Right lobe of liver (tissue), 6 donors: ENCODE results near the gene C1QTNF2. TPM values are rescaled to one million over a fixed set of nuclear protein-coding genes. Genes with fewer than 3 reads are reported as not detected.
A peak's percentile ranks its signal among the peaks of the same experiment; 100 is the strongest.

Experiments
- ATAC-seq, 4 donors: fragments of 200-7000 bp; cut with Tn5 transposase; one replicate each; pipeline ENCODE4 v1.9.1; 2020; ENCODE audit warnings: mild to moderate bottlenecking in 4 of 4, moderate library complexity in 4 of 4
- DNase-seq, 3 donors: peaks; one replicate each; pipeline ENCODE4 v3.0.0-alpha.2; 2020
- H3K27ac ChIP-seq, 3 donors: fragments of 200-600 bp; one replicate each; pipeline ENCODE4 v1.8.0; 2022
- H3K27me3 ChIP-seq, 2 donors: fragments of 200-600 bp; one replicate each; pipeline ENCODE4 v1.8.0; 2022
- H3K36me3 ChIP-seq, 4 donors: fragments of 200-600 bp; sonication (generic) in 1 of 4; one replicate each; pipeline versions ENCODE4 v1.5.1 to v1.8.0; 2017 to 2022; ENCODE audit warnings: control low read depth in 1 of 4
- H3K4me1 ChIP-seq, 4 donors: fragments of 200-600 bp; sonication (generic) in 1 of 4; one replicate each; pipeline versions ENCODE4 v1.5.1 to v1.8.0; 2017 to 2022; ENCODE audit warnings: control low read depth in 1 of 4
- H3K4me3 ChIP-seq, 3 donors: fragments of 200-600 bp; one replicate each; pipeline ENCODE4 v1.8.0; 2022
- H3K9me3 ChIP-seq, 4 donors: fragments of 200-600 bp; sonication (generic) in 1 of 4; one replicate each; pipeline versions ENCODE4 v1.5.1 to v1.8.0; 2017 to 2022; ENCODE audit warnings: control low read depth in 1 of 4
- CTCF ChIP-seq, 4 donors: fragments of 200-600 bp in 3 of 4; fragments of 450-650 bp in 1 of 4; IDR thresholded peaks; one replicate each; pipeline versions ENCODE4 v1.5.1 to v1.8.0; 2016 to 2022; ENCODE audit warnings: antibody characterized with exemption in 4 of 4, mild to moderate bottlenecking in 2 of 4
- POLR2A ChIP-seq: fragments of 450-650 bp; IDR thresholded peaks from one replicate; pipeline ENCODE4 v1.6.1; 2017; ENCODE audit warnings: antibody characterized with exemption, mild to moderate bottlenecking
- WGBS: methylation state at CpG from one replicate; pipeline ENCODE4 v1.1.6; 2018; ENCODE audit warnings: low coverage, low lambda C conversion rate; ENCODE audit not compliant: insufficient coverage; ENCODE audit errors: missing lambda C conversion rate; 5-methylcytosine and 5-hydroxymethylcytosine counted together
- intact Hi-C, 2 donors: fragments of 100-400 bp; cut with DNase I; formaldehyde crosslinking; loops; one replicate each; pipeline versions ENCODE4 v1.11.2 to v1.14.1; 2022
- total RNA-seq, 6 experiments: library from RNA; depleted of rRNA in 2 of 6; stranded (reverse); fragments of >200 nt in 2 of 6; fragmentation: NEBNext Ultra II Directional in 3 of 6; extraction: Animal tissue kit (Norgen Biotek cat#: 25700) in 3 of 6; gene quantifications; one replicate each; pipeline versions ENCODE4 v1.1.0 to v1.2.4, GENCODE V29; 2016 to 2023
- donor health status: DM: no; HTN: yes; CAD: no.
- donor health status: DM: no; HTN: no; CAD: no.
- donor health status: DM: no; HTN: no; CAD: no.
- donor health status: DM: no; HTN: yes; CAD: no.
- donor health status: DM: no; HTN: yes; CAD: no.

C1QTNF2 gene
- total RNA-seq, 6 experiments from 2014 or later, result 0.11 to 0.30 (median 0.15) TPM; not detected in 2

- Histone ChIP-seq H3K27ac (peak within 1 kb of the TSS; percentile 53 to 87 (median 61)), H3K4me1 (peaks cover 0 to 10% (median 0%) of the 10 kb centered on the region in 4 donors), H3K9me3 (no peaks in the 10 kb centered on the region), H3K36me3 (peaks cover 0 to 30% (median 12%) of the 10 kb centered on the region in 4 donors), H3K27me3 (no peaks in the 10 kb centered on the region), H3K4me3 (peak within 1 kb of the TSS; percentile 69 to 79 (median 73))
- WGBS, result 2% methylated on average over 19 of the region's 41 CpGs
- peak; percentile 92 to 94 (median 93) for DNase-seq
- peak; percentile 98 to 99 (median 99) for ATAC-seq
- intact Hi-C loops, result no loop called here
- TF ChIP-seq POLR2A (peak; percentile 75), CTCF (IDR thresholded peaks at IDR 0.05) (no peak)
These were observed 29.3 kb upstream of the C1QTNF2 start, which contains the start of gene FAM200C for GRCh38 chr5:160399402-160400353. FAM200C (minus strand) TSS chr5:160400054; CDS start chr5:160395490, 4,564 bp downstream.

- ATAC-seq (no peak), DNase-seq (no peak)
- intact Hi-C loops, result no loop called here
- Histone ChIP-seq H3K27me3 (no peaks in the 10 kb centered on the region), H3K9me3 (no peaks in the 10 kb centered on the region), H3K36me3 (peaks cover 0 to 22% (median 6%) of the 10 kb centered on the region in 4 donors), H3K27ac (peak overlapping the region in 1 of 3 donors; percentile 87), H3K4me3 (peak overlapping the region; percentile 69 to 79 (median 73)), H3K4me1 (peaks cover 0 to 10% (median 0%) of the 10 kb centered on the region in 4 donors)
- TF ChIP-seq CTCF (IDR thresholded peaks at IDR 0.05) (no peak), POLR2A (no peak)
- 52% methylated on average over 4 of the region's 4 CpGs for WGBS
These were observed 28.4 kb upstream of the C1QTNF2 start for GRCh38 chr5:160398806-160399205.

- WGBS, result 94% methylated on average over 1 of the region's 1 CpG
- Histone ChIP-seq H3K4me1 (peaks cover 0 to 10% (median 0%) of the 10 kb centered on the region in 4 donors), H3K27ac (no peak overlapping the region), H3K36me3 (peaks cover 0 to 9% (median 0%) of the 10 kb centered on the region in 4 donors), H3K9me3 (no peaks in the 10 kb centered on the region), H3K27me3 (no peaks in the 10 kb centered on the region), H3K4me3 (no peak overlapping the region)
- ATAC-seq (no peak), DNase-seq (no peak)
- intact Hi-C loops, result no loop called here
- no peak for TF ChIP-seq CTCF (IDR thresholded peaks at IDR 0.05)
- no peak for TF ChIP-seq POLR2A
These were observed 27.1 kb upstream of the C1QTNF2 start for GRCh38 chr5:160397492-160397891.

GRCh38 chr5:160395111-160395510, 24.7 kb upstream of the C1QTNF2 start:
- no peak overlapping the region for H3K27ac ChIP-seq
- no peak for TF ChIP-seq POLR2A
- no peak for TF ChIP-seq CTCF (IDR thresholded peaks at IDR 0.05)
- H3K9me3 ChIP-seq, result no peaks in the 10 kb centered on the region
- ATAC-seq (no peak), DNase-seq (no peak)
- H3K4me1 ChIP-seq, result peaks cover 0 to 10% (median 1%) of the 10 kb centered on the region in 4 donors
- 96% methylated on average over 7 of the region's 7 CpGs for WGBS
- H3K27me3 ChIP-seq, result no peaks in the 10 kb centered on the region
- no peaks in the 10 kb centered on the region for H3K36me3 ChIP-seq
- intact Hi-C loops, result no loop called here
- no peak overlapping the region for H3K4me3 ChIP-seq
